Panc1 (cell line): Measurements from ENCODE around the gene FAM20B.

Source experiments
- CTCF ChIP-seq: fragments of 450-650 bp; IDR thresholded peaks from 2 replicates; pipeline ENCODE4 v1.5.1; 2017; ENCODE audit warnings: mild to moderate bottlenecking
- POLR2AphosphoS5 ChIP-seq: IDR thresholded peaks from 2 replicates; pipeline ENCODE4 v1.6.1; 2012; ENCODE audit warnings: mild to moderate bottlenecking, low read depth, low read length, moderate library complexity
- REST ChIP-seq, 2 experiments: IDR thresholded peaks; 2 replicates each; pipeline ENCODE4 v1.6.1; 2011 to 2012; ENCODE audit warnings: low read depth in 2 of 2, control low read depth in 1 of 2, low read length in 1 of 2, mild to moderate bottlenecking in 1 of 2, moderate library complexity in 1 of 2; ENCODE audit not compliant: insufficient read depth in 1 of 2
- SIN3A ChIP-seq: IDR thresholded peaks from 2 replicates; pipeline ENCODE4 v1.6.1; 2012; ENCODE audit warnings: low read depth, mild to moderate bottlenecking, low read length, moderate library complexity, borderline replicate concordance; ENCODE audit not compliant: insufficient read depth
- TCF7L2 ChIP-seq: IDR thresholded peaks from 2 replicates; pipeline ENCODE4 v1.6.1; 2011; ENCODE audit warnings: mild to moderate bottlenecking, low read depth, low read length, inconsistent platforms

GRCh38 chr1:179079113-179079761 lies 53.5 kb downstream of the FAM20B start:
- TF ChIP-seq POLR2AphosphoS5 (no peak), CTCF (peak; percentile 82), SIN3A (no peak), TCF7L2 (no peak), REST (IDR thresholded peaks at IDR 0.05; ENCODE audit: insufficient read depth in 1 of 2, low read depth in 2 of 2, low read length in 1 of 2) (no peak)
